NB4 (cell line): Measurements from ENCODE around the gene ERCC5.

ENCODE experiments used
- POLR2A ChIP-seq: IDR thresholded peaks from 2 replicates; pipeline ENCODE4 v1.6.1; 2011; ENCODE audit warnings: mild to moderate bottlenecking; ENCODE audit not compliant: insufficient read length; ENCODE audit errors: extremely low read depth
- TF ChIP-seq, protein P1 (sequence below): IDR thresholded peaks from one replicate; pipeline ENCODE4 v1.5.1; 2012; ENCODE audit warnings: low read depth, low read length

DNA sequence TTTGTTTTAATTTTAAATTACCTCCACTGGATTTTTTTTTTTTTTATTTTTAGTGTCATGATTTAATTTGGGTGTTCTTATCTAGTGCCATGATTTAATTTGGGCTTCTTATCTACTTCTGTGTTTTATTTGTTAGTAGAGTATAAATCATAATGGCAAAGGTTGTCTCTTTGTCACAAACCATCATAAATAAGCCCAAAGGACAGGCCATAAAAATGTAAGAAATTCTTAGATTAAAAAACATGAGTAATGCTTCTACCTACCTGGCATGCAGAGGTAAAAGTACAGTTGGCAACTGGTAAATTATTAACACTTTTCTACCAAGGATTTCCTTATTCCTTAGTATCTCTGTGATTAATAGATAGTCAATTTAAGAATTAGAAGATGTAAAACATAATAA is 55.2 kb downstream of the ERCC5 start:
- TF ChIP-seq, protein P1, sequence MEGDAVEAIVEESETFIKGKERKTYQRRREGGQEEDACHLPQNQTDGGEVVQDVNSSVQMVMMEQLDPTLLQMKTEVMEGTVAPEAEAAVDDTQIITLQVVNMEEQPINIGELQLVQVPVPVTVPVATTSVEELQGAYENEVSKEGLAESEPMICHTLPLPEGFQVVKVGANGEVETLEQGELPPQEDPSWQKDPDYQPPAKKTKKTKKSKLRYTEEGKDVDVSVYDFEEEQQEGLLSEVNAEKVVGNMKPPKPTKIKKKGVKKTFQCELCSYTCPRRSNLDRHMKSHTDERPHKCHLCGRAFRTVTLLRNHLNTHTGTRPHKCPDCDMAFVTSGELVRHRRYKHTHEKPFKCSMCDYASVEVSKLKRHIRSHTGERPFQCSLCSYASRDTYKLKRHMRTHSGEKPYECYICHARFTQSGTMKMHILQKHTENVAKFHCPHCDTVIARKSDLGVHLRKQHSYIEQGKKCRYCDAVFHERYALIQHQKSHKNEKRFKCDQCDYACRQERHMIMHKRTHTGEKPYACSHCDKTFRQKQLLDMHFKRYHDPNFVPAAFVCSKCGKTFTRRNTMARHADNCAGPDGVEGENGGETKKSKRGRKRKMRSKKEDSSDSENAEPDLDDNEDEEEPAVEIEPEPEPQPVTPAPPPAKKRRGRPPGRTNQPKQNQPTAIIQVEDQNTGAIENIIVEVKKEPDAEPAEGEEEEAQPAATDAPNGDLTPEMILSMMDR, result no peak
- no peak for TF ChIP-seq POLR2A
